GM12864 (cell line): ENCODE results near the gene GOLGA6C.
A peak's percentile ranks its signal among the peaks of the same experiment; 100 is the strongest.
"Not testable (repeated sequence)": the region's sequence is repeated elsewhere in the genome, so short reads cannot be mapped to it uniquely, and the experiment has no call there.

Experiments
- DNase-seq: peaks from one replicate; pipeline ENCODE4 v3.0.0-alpha.2; 2011; ENCODE audit warnings: low read depth
- H3K4me3 ChIP-seq: 2 replicates; pipeline ENCODE4 v1.5.1; 2011; ENCODE audit warnings: mild to moderate bottlenecking, low read depth, low read length, control low read depth
- TF ChIP-seq, protein P1 (sequence below): IDR thresholded peaks from 2 replicates; pipeline ENCODE4 v1.5.1; 2011; ENCODE audit warnings: low read depth, mild to moderate bottlenecking, moderate library complexity, low read length, control low read depth, inconsistent platforms; ENCODE audit errors: missing control alignments

The GOLGA6C gene

DNA sequence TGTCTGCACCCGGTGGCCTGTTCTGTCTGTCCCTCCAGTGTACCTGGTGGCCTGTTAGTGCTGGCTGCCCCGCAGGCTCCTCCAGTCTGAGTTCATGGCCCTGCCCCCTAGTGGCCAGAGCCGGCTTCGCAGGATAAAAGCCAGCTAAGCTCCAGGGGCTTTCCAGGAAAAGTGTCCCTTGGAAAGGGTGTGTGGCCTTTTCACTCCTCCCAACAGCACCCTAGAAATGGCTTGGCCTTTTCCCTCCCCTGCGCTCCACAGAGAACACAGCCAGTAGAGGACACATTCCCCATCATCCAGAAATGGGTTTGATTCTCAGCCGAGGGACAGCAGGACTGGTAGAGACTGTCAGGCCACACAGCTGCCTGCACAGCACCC is 41.2 kb downstream of the GOLGA6C start:
- not testable (repeated sequence) for H3K4me3 ChIP-seq, DNase-seq

GRCh38 chr15:75300026-75300425 is 41.9 kb downstream of the GOLGA6C start:
- not testable (repeated sequence) for H3K4me3 ChIP-seq, DNase-seq

More for the DNA sequence above, 41.2 kb downstream of the GOLGA6C start:
- TF ChIP-seq, protein P1, sequence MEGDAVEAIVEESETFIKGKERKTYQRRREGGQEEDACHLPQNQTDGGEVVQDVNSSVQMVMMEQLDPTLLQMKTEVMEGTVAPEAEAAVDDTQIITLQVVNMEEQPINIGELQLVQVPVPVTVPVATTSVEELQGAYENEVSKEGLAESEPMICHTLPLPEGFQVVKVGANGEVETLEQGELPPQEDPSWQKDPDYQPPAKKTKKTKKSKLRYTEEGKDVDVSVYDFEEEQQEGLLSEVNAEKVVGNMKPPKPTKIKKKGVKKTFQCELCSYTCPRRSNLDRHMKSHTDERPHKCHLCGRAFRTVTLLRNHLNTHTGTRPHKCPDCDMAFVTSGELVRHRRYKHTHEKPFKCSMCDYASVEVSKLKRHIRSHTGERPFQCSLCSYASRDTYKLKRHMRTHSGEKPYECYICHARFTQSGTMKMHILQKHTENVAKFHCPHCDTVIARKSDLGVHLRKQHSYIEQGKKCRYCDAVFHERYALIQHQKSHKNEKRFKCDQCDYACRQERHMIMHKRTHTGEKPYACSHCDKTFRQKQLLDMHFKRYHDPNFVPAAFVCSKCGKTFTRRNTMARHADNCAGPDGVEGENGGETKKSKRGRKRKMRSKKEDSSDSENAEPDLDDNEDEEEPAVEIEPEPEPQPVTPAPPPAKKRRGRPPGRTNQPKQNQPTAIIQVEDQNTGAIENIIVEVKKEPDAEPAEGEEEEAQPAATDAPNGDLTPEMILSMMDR = peak; percentile 46

DNA sequence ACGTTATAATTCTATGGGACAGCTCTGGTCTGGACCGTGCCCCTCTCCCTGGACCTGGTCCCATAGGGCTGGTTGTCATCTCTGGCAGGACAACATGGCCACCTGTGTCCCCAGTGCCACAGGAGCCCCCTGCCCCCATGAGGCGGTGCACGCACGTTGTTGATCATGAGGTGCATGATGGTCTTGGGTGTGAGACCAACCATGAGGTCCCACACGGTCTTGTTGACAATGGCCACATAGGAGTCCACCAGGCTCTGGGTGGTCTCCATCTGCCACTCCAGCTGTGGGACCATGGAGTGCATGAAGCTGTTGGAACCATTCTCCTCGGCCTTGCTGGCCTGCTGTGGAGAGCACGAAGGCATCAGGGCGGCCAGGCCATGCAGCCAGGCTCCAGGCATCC is 44.2 kb downstream of the GOLGA6C start:
- no peak for DNase-seq
- H3K4me3 ChIP-seq = no peak overlapping the region
- TF ChIP-seq, protein P1 = no peak

GRCh38 chr15:75302753-75303152 is 44.6 kb downstream of the GOLGA6C start:
- H3K4me3 ChIP-seq, DNase-seq: not testable (repeated sequence)

DNA sequence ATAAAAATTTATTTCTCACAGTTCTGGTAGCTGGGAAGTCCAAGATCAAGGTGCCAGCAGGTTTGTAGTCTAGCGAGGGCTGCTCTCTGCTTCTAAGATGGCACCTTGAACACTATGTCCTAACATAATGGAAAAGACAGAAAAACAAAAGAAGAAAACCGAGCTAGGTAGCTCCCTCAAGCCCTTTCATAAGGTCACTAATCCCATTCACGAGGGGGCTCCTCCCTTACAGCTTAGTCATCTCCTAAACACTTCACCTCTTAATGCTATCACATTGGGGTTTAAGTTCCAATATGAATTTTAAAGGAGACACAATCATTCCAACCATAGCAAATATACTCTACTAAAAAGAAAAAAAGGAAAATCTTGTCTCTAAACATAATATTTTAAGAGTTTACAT is 48.1 kb downstream of the GOLGA6C start:
- no peak overlapping the region for H3K4me3 ChIP-seq
- TF ChIP-seq, protein P1 = no peak
- no peak for DNase-seq

DNA sequence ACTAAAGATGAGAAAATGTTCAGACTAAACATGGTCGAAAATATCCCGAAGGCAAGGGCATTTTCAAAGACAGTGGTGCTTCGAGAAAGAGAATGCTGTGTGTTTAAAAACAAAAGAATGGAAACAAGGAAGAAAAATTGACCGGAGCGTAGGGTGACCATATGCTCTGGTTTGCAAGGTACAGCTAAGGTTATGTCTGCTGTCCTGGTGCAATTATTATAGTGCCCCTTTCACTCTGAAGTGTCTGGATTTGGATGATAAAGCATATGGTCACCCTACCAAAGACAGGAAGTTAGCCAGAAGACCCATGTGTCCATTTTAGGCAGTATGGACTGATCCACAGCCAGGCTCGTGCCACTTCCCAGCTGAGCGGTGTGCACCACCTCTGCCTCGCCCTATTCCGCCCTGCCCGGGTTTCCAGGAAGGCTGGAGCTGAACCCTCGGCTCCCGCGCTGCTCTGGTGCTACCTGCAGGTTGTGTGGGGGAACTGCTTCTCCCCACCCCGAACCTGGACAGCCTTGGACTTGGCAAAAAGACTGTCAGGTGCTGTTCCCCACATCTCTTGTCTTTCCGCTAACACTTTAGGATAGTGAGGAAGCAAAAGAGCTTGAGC is 49.8 kb downstream of the GOLGA6C start:
- no peak overlapping the region for H3K4me3 ChIP-seq
- TF ChIP-seq, protein P1 = peak; percentile 75
- peak; percentile 2 for DNase-seq

GRCh38 chr15:75309711-75310110 is 51.6 kb downstream of the GOLGA6C start:
- DNase-seq = no peak
- TF ChIP-seq, protein P1 = no peak
- no peak overlapping the region for H3K4me3 ChIP-seq

DNA sequence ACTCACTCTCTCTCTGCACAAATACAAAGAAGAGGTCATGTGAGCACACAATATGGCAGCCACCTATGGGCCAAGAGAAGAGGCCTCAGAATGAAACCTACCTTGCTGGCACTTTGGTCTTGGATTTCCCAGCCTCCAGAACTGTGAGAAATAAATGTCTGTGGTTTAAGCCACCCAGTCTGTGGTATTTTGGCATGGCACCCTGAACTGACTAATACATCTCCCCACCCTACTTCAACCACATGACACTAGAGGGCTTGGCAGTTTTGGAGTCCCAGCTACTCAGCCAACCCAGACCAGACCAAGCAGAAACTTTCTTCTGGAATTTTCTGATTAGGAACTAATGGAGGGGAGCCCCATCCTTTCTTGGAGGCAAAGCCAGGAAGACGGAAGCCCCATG is 54.4 kb downstream of the GOLGA6C start:
- DNase-seq, H3K4me3 ChIP-seq: not testable (repeated sequence)
